Measurements from ENCODE around the gene RFX1. TPM values are rescaled to one million over a fixed set of nuclear protein-coding genes. Genes with fewer than 3 reads are reported as not detected.
"Not testable (repeated sequence)": the region's sequence is repeated elsewhere in the genome, so short reads cannot be mapped to it uniquely, and the experiment has no call there.

RFX1 gene
- total RNA-seq, 2 donors from 2014 or later: 17.1 to 24.3 TPM

DNA sequence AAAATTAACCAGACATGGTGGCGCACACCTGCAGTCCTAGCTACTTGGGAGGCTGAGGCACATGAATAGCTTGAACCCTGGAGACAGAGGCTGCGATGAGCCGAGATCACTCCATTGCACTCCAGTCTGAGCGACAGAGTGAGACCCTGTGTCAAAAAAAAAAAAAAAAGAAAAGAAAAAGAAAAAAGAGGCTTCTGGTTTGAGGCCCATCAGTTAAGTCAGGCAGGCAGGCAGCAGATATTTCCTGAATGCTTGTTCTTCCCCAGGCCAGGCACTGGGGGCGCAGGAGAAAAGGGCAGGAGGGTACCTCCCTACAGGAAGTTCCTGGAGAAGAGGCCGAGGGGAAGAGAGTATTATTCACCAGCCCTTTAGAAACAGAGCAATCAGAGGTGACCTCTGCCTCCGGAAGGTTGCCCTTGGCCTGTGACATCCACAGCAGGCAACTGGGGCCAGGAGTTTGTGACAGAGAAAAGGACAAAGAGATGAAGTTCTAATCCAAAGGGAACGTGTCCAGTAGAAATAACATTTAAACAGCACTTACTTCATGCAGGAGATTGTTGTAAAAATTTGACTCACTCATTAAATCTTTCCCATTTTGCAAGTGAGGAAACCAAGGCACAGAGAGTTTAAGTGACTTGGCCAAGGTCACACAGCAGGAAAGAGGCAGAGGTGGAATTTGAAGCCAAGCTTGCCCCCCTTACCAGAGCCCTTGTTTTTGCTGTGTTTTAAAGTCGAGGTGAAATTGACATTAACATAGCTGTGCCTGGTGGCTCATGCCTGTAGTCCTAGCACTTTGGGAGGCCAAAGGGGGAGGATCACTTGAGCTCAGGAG lies 17.5 kb upstream of the RFX1 start:
- H3K9ac ChIP-seq (ENCODE audit: extremely low read depth, low read length, poor library complexity, severe bottlenecking): no peak overlapping the region
- H3K9me3 ChIP-seq (ENCODE audit: control insufficient read depth, low read length): no peaks in the 10 kb centered on the region
- Mint-ChIP-seq H3K4me3 (no peak overlapping the region), H3K4me1 (peaks cover 3% of the 10 kb centered on the region), H3K36me3 (ENCODE audit: low read depth) (no peaks in the 10 kb centered on the region), H3K9me3 (no peaks in the 10 kb centered on the region), H3K27me3 (ENCODE audit: insufficient read depth) (peaks cover 4% of the 10 kb centered on the region), H3K27ac (peak overlapping the region; percentile 74)
- no peaks in the 10 kb centered on the region for H3K27me3 ChIP-seq (ENCODE audit: control insufficient read depth, insufficient read depth, low read length, poor library complexity, severe bottlenecking)
- H3K4me1 ChIP-seq (ENCODE audit: control insufficient read depth, insufficient read depth, low read length): no peaks in the 10 kb centered on the region
- TF ChIP-seq, protein P1, sequence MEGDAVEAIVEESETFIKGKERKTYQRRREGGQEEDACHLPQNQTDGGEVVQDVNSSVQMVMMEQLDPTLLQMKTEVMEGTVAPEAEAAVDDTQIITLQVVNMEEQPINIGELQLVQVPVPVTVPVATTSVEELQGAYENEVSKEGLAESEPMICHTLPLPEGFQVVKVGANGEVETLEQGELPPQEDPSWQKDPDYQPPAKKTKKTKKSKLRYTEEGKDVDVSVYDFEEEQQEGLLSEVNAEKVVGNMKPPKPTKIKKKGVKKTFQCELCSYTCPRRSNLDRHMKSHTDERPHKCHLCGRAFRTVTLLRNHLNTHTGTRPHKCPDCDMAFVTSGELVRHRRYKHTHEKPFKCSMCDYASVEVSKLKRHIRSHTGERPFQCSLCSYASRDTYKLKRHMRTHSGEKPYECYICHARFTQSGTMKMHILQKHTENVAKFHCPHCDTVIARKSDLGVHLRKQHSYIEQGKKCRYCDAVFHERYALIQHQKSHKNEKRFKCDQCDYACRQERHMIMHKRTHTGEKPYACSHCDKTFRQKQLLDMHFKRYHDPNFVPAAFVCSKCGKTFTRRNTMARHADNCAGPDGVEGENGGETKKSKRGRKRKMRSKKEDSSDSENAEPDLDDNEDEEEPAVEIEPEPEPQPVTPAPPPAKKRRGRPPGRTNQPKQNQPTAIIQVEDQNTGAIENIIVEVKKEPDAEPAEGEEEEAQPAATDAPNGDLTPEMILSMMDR (conservative IDR thresholded peaks at IDR 0.05): peak; percentile 74
- H3K36me3 ChIP-seq (ENCODE audit: control insufficient read depth, insufficient read depth, low read length): no peaks in the 10 kb centered on the region
- peak overlapping the region; percentile 6 for H3K27ac ChIP-seq (ENCODE audit: low read depth, low read length)
- H3K4me3 ChIP-seq (ENCODE audit: low read length): no peak overlapping the region
- 61 to 65% methylated on average over 4 to 9 of the region's 9 CpGs for WGBS, 2 experiments (ENCODE audit: insufficient coverage in 1 of 2, insufficient read length in 1 of 2)
- peak; percentile 89 for DNase-seq

DNA sequence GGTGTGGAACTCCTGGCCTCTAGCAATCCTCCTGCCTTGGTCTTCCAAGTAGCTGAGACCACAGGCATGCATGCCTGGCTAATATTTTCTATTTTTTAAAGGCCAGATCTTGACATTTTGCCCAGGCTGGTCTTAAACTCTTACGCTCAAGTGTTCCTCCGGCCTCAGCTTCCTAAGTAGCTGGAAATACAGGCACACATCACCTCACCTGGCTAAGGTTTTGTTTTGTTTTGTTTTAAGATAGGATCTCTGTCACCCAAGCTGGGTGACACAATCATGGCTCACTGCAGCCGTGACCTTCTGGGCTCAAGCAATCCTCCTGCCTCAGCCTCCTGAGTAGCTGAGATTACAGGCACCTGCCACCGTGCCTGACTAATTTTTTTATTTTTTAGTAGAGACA lies 16.3 kb upstream of the RFX1 start:
- H3K4me1 Mint-ChIP-seq: peaks cover 3% of the 10 kb centered on the region
- DNase-seq: no peak
- no peaks in the 10 kb centered on the region for H3K9me3 Mint-ChIP-seq
- H3K27me3 Mint-ChIP-seq (ENCODE audit: insufficient read depth): no peaks in the 10 kb centered on the region
- no peak overlapping the region for H3K4me3 Mint-ChIP-seq
- Histone ChIP-seq H3K9ac (ENCODE audit: extremely low read depth, low read length, poor library complexity, severe bottlenecking) (no peak overlapping the region), H3K4me3 (ENCODE audit: low read length) (no peak overlapping the region), H3K27me3 (ENCODE audit: control insufficient read depth, insufficient read depth, low read length, poor library complexity, severe bottlenecking) (no peaks in the 10 kb centered on the region), H3K27ac (ENCODE audit: low read depth, low read length) (no peak overlapping the region), H3K9me3 (ENCODE audit: control insufficient read depth, low read length) (no peaks in the 10 kb centered on the region), H3K4me1 (ENCODE audit: control insufficient read depth, insufficient read depth, low read length) (no peaks in the 10 kb centered on the region), H3K36me3 (ENCODE audit: control insufficient read depth, insufficient read depth, low read length) (no peaks in the 10 kb centered on the region)
- no peaks in the 10 kb centered on the region for H3K36me3 Mint-ChIP-seq (ENCODE audit: low read depth)
- 94 to 97% methylated on average over 3 to 4 of the region's 4 CpGs for WGBS, 2 experiments (ENCODE audit: insufficient coverage in 1 of 2, insufficient read length in 1 of 2)
- TF ChIP-seq, protein P1 (conservative IDR thresholded peaks at IDR 0.05): no peak
- no peak overlapping the region for H3K27ac Mint-ChIP-seq

DNA sequence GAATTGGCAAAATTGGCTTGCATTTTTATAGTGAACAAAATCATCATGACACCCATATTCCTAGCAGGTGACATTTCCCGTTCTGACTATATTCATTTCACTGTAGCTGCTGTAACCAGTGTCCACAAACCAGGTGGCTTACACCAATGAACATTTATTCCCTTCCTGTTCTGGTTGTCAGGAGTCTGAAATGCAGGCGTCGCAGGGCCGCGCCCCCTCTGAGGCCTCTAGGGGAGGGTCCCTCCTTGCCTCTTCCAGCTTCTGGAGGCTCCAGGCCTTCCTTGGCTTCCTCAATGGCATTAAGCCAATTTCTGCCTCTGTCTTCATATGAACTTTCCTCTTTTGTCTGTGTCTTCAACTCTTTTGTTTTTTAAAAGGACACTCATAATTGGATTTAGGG lies 15.4 kb upstream of the RFX1 start:
- WGBS, 2 experiments (ENCODE audit: insufficient coverage in 1 of 2, insufficient read length in 1 of 2): 92 to 93% methylated on average over 5 of the region's 5 CpGs
- Mint-ChIP-seq H3K36me3 (ENCODE audit: low read depth) (no peaks in the 10 kb centered on the region), H3K4me3 (no peak overlapping the region), H3K9me3 (no peaks in the 10 kb centered on the region), H3K4me1 (peaks cover 3% of the 10 kb centered on the region), H3K27ac (no peak overlapping the region), H3K27me3 (ENCODE audit: insufficient read depth) (no peaks in the 10 kb centered on the region)
- Histone ChIP-seq H3K4me1 (ENCODE audit: control insufficient read depth, insufficient read depth, low read length) (no peaks in the 10 kb centered on the region), H3K36me3 (ENCODE audit: control insufficient read depth, insufficient read depth, low read length) (no peaks in the 10 kb centered on the region), H3K4me3 (ENCODE audit: low read length) (no peak overlapping the region), H3K27me3 (ENCODE audit: control insufficient read depth, insufficient read depth, low read length, poor library complexity, severe bottlenecking) (no peaks in the 10 kb centered on the region), H3K27ac (ENCODE audit: low read depth, low read length) (no peak overlapping the region), H3K9me3 (ENCODE audit: control insufficient read depth, low read length) (no peaks in the 10 kb centered on the region), H3K9ac (ENCODE audit: extremely low read depth, low read length, poor library complexity, severe bottlenecking) (no peak overlapping the region)
- DNase-seq: peak; percentile 62
- TF ChIP-seq, protein P1 (conservative IDR thresholded peaks at IDR 0.05): no peak

DNA sequence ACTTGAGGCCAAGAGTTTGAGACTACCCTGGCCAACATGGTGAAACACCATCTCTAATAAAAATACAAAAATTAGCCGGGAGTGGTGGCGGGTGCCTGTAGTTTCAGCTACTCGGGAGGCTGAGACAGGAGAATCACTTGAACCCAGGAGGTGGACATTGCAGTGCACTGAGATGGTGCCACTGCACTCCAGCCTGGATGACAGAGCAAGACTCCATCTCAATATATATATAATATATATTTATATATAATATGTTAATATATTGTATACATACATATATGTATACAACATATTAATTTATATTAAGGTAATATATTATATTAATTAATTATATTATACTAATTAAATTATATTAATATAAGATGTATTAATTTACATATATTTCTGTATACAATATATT lies 13.6 kb upstream of the RFX1 start:
- not testable (repeated sequence) for H3K27me3 Mint-ChIP-seq (ENCODE audit: insufficient read depth); H3K9me3 Mint-ChIP-seq; H3K4me3 Mint-ChIP-seq; H3K27ac ChIP-seq (ENCODE audit: low read depth, low read length); H3K4me1 Mint-ChIP-seq; H3K27me3 ChIP-seq (ENCODE audit: control insufficient read depth, insufficient read depth, low read length, poor library complexity, severe bottlenecking); H3K4me3 ChIP-seq (ENCODE audit: low read length); H3K27ac Mint-ChIP-seq; DNase-seq; H3K9me3 ChIP-seq (ENCODE audit: control insufficient read depth, low read length); H3K9ac ChIP-seq (ENCODE audit: extremely low read depth, low read length, poor library complexity, severe bottlenecking); H3K36me3 ChIP-seq (ENCODE audit: control insufficient read depth, insufficient read depth, low read length); H3K4me1 ChIP-seq (ENCODE audit: control insufficient read depth, insufficient read depth, low read length); H3K36me3 Mint-ChIP-seq (ENCODE audit: low read depth)
- 97 to 100% methylated on average over 3 of the region's 3 CpGs for WGBS, 2 experiments (ENCODE audit: insufficient coverage in 1 of 2, insufficient read length in 1 of 2)

All from endodermal cell (in vitro differentiated cells).